OCI-LY3 (cell line): Measurements from ENCODE around the gene GNA12.

ENCODE experiments used
- EZH2phosphoT487 ChIP-seq: fragments of 200-600 bp; shearing (Covaris generic); IDR thresholded peaks from 2 replicates; pipeline ENCODE4 v1.6.1; 2018; ENCODE audit warnings: antibody characterized with exemption, mixed run types, low read depth
- TF ChIP-seq, protein P1 (sequence below): fragments of 200-600, 300-600 bp; sonication (generic); IDR thresholded peaks from 2 replicates; pipeline ENCODE4 v1.5.1; 2014; ENCODE audit warnings: antibody characterized with exemption, low read length, low read depth

DNA sequence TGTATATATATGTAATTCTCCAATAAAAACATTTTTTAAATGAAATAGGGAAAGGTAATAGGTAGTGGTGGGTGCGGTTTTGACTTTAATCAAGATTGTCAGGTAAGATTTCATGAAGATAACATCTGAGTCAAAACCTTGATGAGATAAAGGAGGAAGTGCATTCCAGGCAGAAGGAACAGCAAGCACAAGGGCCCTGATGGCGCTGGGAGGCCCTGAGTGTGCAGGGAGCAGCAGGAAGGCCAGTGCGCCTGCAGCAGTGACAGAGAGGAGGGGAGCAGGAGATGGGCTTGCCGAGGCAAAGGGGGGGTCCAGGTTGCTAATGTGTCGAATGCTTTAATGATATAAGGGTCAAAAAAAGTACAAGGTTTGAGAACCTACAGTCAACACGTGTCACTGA lies 69.8 kb downstream of the GNA12 start:
- TF ChIP-seq, protein P1, sequence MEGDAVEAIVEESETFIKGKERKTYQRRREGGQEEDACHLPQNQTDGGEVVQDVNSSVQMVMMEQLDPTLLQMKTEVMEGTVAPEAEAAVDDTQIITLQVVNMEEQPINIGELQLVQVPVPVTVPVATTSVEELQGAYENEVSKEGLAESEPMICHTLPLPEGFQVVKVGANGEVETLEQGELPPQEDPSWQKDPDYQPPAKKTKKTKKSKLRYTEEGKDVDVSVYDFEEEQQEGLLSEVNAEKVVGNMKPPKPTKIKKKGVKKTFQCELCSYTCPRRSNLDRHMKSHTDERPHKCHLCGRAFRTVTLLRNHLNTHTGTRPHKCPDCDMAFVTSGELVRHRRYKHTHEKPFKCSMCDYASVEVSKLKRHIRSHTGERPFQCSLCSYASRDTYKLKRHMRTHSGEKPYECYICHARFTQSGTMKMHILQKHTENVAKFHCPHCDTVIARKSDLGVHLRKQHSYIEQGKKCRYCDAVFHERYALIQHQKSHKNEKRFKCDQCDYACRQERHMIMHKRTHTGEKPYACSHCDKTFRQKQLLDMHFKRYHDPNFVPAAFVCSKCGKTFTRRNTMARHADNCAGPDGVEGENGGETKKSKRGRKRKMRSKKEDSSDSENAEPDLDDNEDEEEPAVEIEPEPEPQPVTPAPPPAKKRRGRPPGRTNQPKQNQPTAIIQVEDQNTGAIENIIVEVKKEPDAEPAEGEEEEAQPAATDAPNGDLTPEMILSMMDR = no peak
- TF ChIP-seq EZH2phosphoT487 = no peak
